GM12892 (cell line): Measurements from ENCODE around the gene MAGEB6B. TPM values are rescaled to one million over a fixed set of nuclear protein-coding genes. Genes with fewer than 3 reads are reported as not detected.
"Not testable (repeated sequence)": the region's sequence is repeated elsewhere in the genome, so short reads cannot be mapped to it uniquely, and the experiment has no call there.

Experiments used
- DNase-seq: peaks from one replicate; pipeline ENCODE4 v3.0.0; 2011; ENCODE audit not compliant: insufficient read length
- FAIRE-seq: peaks from 2 replicates; lab custom pipeline; 2011; peaks lifted over from hg19 to GRCh38; lab: Jason Lieb, UNC
- POLR2A ChIP-seq: IDR thresholded peaks from 2 replicates; pipeline ENCODE4 v1.6.1; 2011; ENCODE audit warnings: low read depth, low read length, control low read depth
- POLR2AphosphoS5 ChIP-seq: IDR thresholded peaks from 2 replicates; pipeline ENCODE4 v1.6.1; 2011; ENCODE audit warnings: low read depth, low read length, control low read depth
- TAF1 ChIP-seq: IDR thresholded peaks from 2 replicates; pipeline ENCODE4 v1.6.1; 2011; ENCODE audit warnings: low read depth, mild to moderate bottlenecking, control low read depth, low read length, borderline replicate concordance
- polyA plus RNA-seq: library from polyadenylated mRNA; unstranded; fragments of >200 nt; gene quantifications from one replicate; pipeline ENCODE4 v1.2.1, GENCODE V29; 2012; ENCODE audit warnings: missing spikeins, inconsistent platforms; ENCODE audit not compliant: missing spikeins

The MAGEB6B gene
- polyA plus RNA-seq = not detected

GRCh38 chrX:26160301-26160700 is at the start of gene MAGEB6B:
Gene MAGEB6B, plus strand, starts transcription at chrX:26160601. Its CDS starts 0 bp downstream, at chrX:26160601.
- FAIRE-seq (no peak), DNase-seq (no peak)
- no peak for TF ChIP-seq POLR2A

GRCh38 chrX:26138274-26138673 is 22.1 kb upstream of the MAGEB6B start, which contains the start of gene MAGEB18:
Gene MAGEB18, plus strand, starts transcription at chrX:26138343. Its CDS starts 643 bp downstream, at chrX:26138986.
- FAIRE-seq = no peak
- TF ChIP-seq POLR2AphosphoS5 (no peak), POLR2A (no peak), TAF1 (no peak)
- DNase-seq = no peak

GRCh38 chrX:26146024-26146423 is 14.4 kb upstream of the MAGEB6B start:
- FAIRE-seq = no peak
- no peak for TF ChIP-seq POLR2AphosphoS5
- TF ChIP-seq TAF1 = no peak
- TF ChIP-seq POLR2A = no peak

GRCh38 chrX:26192204-26192603 is 31.8 kb downstream of the MAGEB6B start, which contains the start of gene MAGEB6:
Gene MAGEB6, plus strand, starts transcription at chrX:26192440. Its CDS starts 1,407 bp downstream, at chrX:26193847.
- no peak for DNase-seq
- TF ChIP-seq POLR2A (no peak), POLR2AphosphoS5 (no peak), TAF1 (no peak)
- no peak for FAIRE-seq

More at GRCh38 chrX:26146024-26146423, 14.4 kb upstream of the MAGEB6B start:
- no peak for DNase-seq

GRCh38 chrX:26203561-26203960 is 43.2 kb downstream of the MAGEB6B start:
- DNase-seq = no peak
- FAIRE-seq = no peak
- TF ChIP-seq POLR2AphosphoS5 = no peak
- TF ChIP-seq POLR2A = no peak
- TF ChIP-seq TAF1 = no peak

GRCh38 chrX:26204717-26205116 is 44.3 kb downstream of the MAGEB6B start:
- not testable (repeated sequence) for FAIRE-seq, DNase-seq

- DNase-seq (no peak), FAIRE-seq (no peak)
- TF ChIP-seq TAF1 (no peak), POLR2AphosphoS5 (no peak)
Observed at GRCh38 chrX:26208012-26208411, 47.6 kb downstream of the MAGEB6B start.
